H9 (cell line): ENCODE data around the gene IGFBP7. TPM values are rescaled to one million over a fixed set of nuclear protein-coding genes. Genes with fewer than 3 reads are reported as not detected.

ENCODE experiments used
- DNase-seq: peaks from one replicate; pipeline ENCODE4 v3.0.0-alpha.2; 2017
- H2AFZ ChIP-seq: one replicate; pipeline ENCODE4 v1.6.1; 2013; ENCODE audit warnings: mild to moderate bottlenecking, low read length, control low read depth, moderate library complexity
- H2AK5ac ChIP-seq: 2 replicates; pipeline ENCODE4 v1.6.1; 2013; ENCODE audit warnings: low read length, control low read depth, mixed read lengths; ENCODE audit not compliant: insufficient read length
- H2BK120ac ChIP-seq: one replicate; pipeline ENCODE4 v1.6.1; 2013; ENCODE audit warnings: low read depth, mild to moderate bottlenecking, low read length, control low read depth, inconsistent platforms; ENCODE audit not compliant: poor library complexity, severe bottlenecking
- H2BK12ac ChIP-seq: 2 replicates; pipeline ENCODE4 v1.6.1; 2013; ENCODE audit warnings: low read length, control low read depth, mixed read lengths, low read depth; ENCODE audit not compliant: insufficient read length
- H2BK15ac ChIP-seq: 2 replicates; pipeline ENCODE4 v1.6.1; 2013; ENCODE audit warnings: low read depth, low read length, control low read depth
- H2BK20ac ChIP-seq: one replicate; pipeline ENCODE4 v1.6.1; 2013; ENCODE audit warnings: low read depth, mild to moderate bottlenecking, low read length, control low read depth, inconsistent platforms; ENCODE audit not compliant: poor library complexity, severe bottlenecking
- H2BK5ac ChIP-seq: 2 replicates; pipeline ENCODE4 v1.6.1; 2013; ENCODE audit warnings: low read length, control low read depth, mixed read lengths; ENCODE audit not compliant: insufficient read length
- H3K14ac ChIP-seq: 2 replicates; pipeline ENCODE4 v1.6.1; 2013; ENCODE audit warnings: low read length, control low read depth; ENCODE audit not compliant: insufficient read depth
- H3K18ac ChIP-seq: 2 replicates; pipeline ENCODE4 v1.6.1; 2013; ENCODE audit warnings: low read depth, mild to moderate bottlenecking, mixed read lengths, low read length, control low read depth; ENCODE audit not compliant: insufficient read length
- H3K23ac ChIP-seq: 2 replicates; pipeline ENCODE4 v1.6.1; 2013; ENCODE audit warnings: low read length, control low read depth, mixed read lengths, low read depth; ENCODE audit not compliant: insufficient read length
- H3K23me2 ChIP-seq: 2 replicates; pipeline ENCODE4 v1.6.1; 2013; ENCODE audit warnings: low read depth, mild to moderate bottlenecking, mixed read lengths, low read length, control low read depth; ENCODE audit not compliant: insufficient read length, poor library complexity, severe bottlenecking
- H3K27ac ChIP-seq: 2 replicates; pipeline ENCODE4 v1.5.1; 2013; ENCODE audit warnings: low read length, control low read depth, mixed read lengths, low read depth; ENCODE audit not compliant: insufficient read length
- H3K27me3 ChIP-seq: 2 replicates; pipeline ENCODE4 v1.6.1; 2013; ENCODE audit warnings: low read length, control low read depth, inconsistent platforms; ENCODE audit not compliant: insufficient read depth
- H3K4ac ChIP-seq: 2 replicates; pipeline ENCODE4 v1.6.1; 2013; ENCODE audit warnings: low read depth, mild to moderate bottlenecking, control low read depth, inconsistent platforms, low read length, moderate library complexity
- H3K4me1 ChIP-seq: 2 replicates; pipeline ENCODE4 v1.6.1; 2013; ENCODE audit warnings: low read length, control low read depth, inconsistent platforms; ENCODE audit not compliant: insufficient read depth
- H3K4me2 ChIP-seq: 2 replicates; pipeline ENCODE4 v1.6.1; 2013; ENCODE audit warnings: low read length, control low read depth, mixed read lengths; ENCODE audit not compliant: insufficient read length, insufficient read depth
- H3K56ac ChIP-seq: 2 replicates; pipeline ENCODE4 v1.6.1; 2013; ENCODE audit warnings: low read depth, mild to moderate bottlenecking, mixed read lengths, low read length, control low read depth; ENCODE audit not compliant: insufficient read length
- H3K79me1 ChIP-seq: 2 replicates; pipeline ENCODE4 v1.6.1; 2013; ENCODE audit warnings: low read depth, mild to moderate bottlenecking, moderate library complexity, low read length, control low read depth, inconsistent platforms; ENCODE audit not compliant: insufficient read depth, poor library complexity, severe bottlenecking
- H3K79me2 ChIP-seq: 2 replicates; pipeline ENCODE4 v1.6.1; 2013; ENCODE audit warnings: low read length, control low read depth, inconsistent platforms; ENCODE audit not compliant: insufficient read depth
- H3K9ac ChIP-seq: 2 replicates; pipeline ENCODE4 v1.6.1; 2013; ENCODE audit warnings: low read length, control low read depth, mixed read lengths; ENCODE audit not compliant: insufficient read length; ENCODE audit errors: extremely low read depth
- H3K9me3 ChIP-seq: one replicate; pipeline ENCODE4 v1.6.1; 2013; ENCODE audit warnings: low read depth, low read length, inconsistent platforms; ENCODE audit not compliant: control insufficient read depth
- H3T11ph ChIP-seq: one replicate; pipeline ENCODE4 v1.6.1; 2013; ENCODE audit warnings: mild to moderate bottlenecking, low read length, control low read depth, inconsistent platforms
- H4K20me1 ChIP-seq: one replicate; pipeline ENCODE4 v1.6.1; 2013; ENCODE audit not compliant: control insufficient read depth, insufficient read length, insufficient read depth
- H4K5ac ChIP-seq: 2 replicates; pipeline ENCODE4 v1.6.1; 2013; ENCODE audit warnings: low read depth, mild to moderate bottlenecking, mixed read lengths, low read length, control low read depth; ENCODE audit not compliant: insufficient read length
- H4K8ac ChIP-seq: replicated peaks from 2 replicates; pipeline ENCODE4 v1.6.1; 2013; ENCODE audit warnings: low read length, control low read depth, mixed read lengths, low read depth; ENCODE audit not compliant: insufficient read length
- H4K91ac ChIP-seq: 2 replicates; pipeline ENCODE4 v1.6.1; 2013; ENCODE audit warnings: low read depth, mild to moderate bottlenecking, moderate library complexity, mixed read lengths, low read length, control low read depth; ENCODE audit not compliant: insufficient read length
- H3K27ac Mint-ChIP-seq, 3 experiments: 2 replicates in 2 of 3; 3 replicates in 1 of 3; pipeline ENCODE4 v1.8.0; 2020 to 2021; ENCODE audit warnings: mixed read lengths in 3 of 3, mild to moderate bottlenecking in 1 of 3, moderate library complexity in 1 of 3
- H3K27me3 Mint-ChIP-seq: 2 replicates; pipeline ENCODE4 v1.8.0; 2021; ENCODE audit warnings: low read depth, mild to moderate bottlenecking, moderate library complexity, mixed read lengths
- H3K36me3 Mint-ChIP-seq, 3 experiments: 2 replicates in 2 of 3; 3 replicates in 1 of 3; pipeline ENCODE4 v1.8.0; 2020 to 2021; ENCODE audit warnings: low read depth in 3 of 3, mixed read lengths in 3 of 3; ENCODE audit not compliant: insufficient read depth in 1 of 3
- H3K4me1 Mint-ChIP-seq, 2 experiments: 2 replicates each; pipeline ENCODE4 v1.8.0; 2020; ENCODE audit warnings: mixed read lengths in 2 of 2
- H3K4me3 Mint-ChIP-seq, 2 experiments: 2 replicates in 1 of 2; 3 replicates in 1 of 2; pipeline ENCODE4 v1.8.0; 2020 to 2021; ENCODE audit warnings: mild to moderate bottlenecking in 2 of 2, mixed read lengths in 2 of 2, moderate library complexity in 1 of 2
- H3K9me3 Mint-ChIP-seq, 2 experiments: 2 replicates in 1 of 2; 3 replicates in 1 of 2; pipeline ENCODE4 v1.8.0; 2020; ENCODE audit warnings: mild to moderate bottlenecking in 2 of 2, mixed read lengths in 2 of 2, moderate library complexity in 1 of 2
- CTCF ChIP-seq: fragments of 200-600 bp; sonication (generic); conservative IDR thresholded peaks from 3 replicates; pipeline ENCODE4 v1.8.0; 2021; ENCODE audit warnings: antibody characterized with exemption, mild to moderate bottlenecking
- total RNA-seq: library from RNA; stranded (reverse); gene quantifications from 2 replicates; pipeline ENCODE4 v1.2.1, GENCODE V29; 2021

The IGFBP7 gene
- total RNA-seq, 1 experiment from 2014 or later = 0.37 TPM

GRCh38 chr4:57098941-57099340 is 11.2 kb downstream of the IGFBP7 start:
- H3K9me3 ChIP-seq = no peaks in the 10 kb centered on the region
- H2BK12ac ChIP-seq = no peak overlapping the region
- peaks cover 14 to 19% of the 10 kb centered on the region in 2 experiments for H3K4me1 Mint-ChIP-seq
- H2BK5ac ChIP-seq = no peak overlapping the region
- H3K4me2 ChIP-seq = no peak overlapping the region
- H3K9me3 Mint-ChIP-seq = no peaks in the 10 kb centered on the region
- no peak overlapping the region for H3K9ac ChIP-seq
- H3K27me3 ChIP-seq = no peaks in the 10 kb centered on the region
- no peak overlapping the region for H3K23ac ChIP-seq
- H3T11ph ChIP-seq = no peak overlapping the region
- no peak overlapping the region for H3K27ac Mint-ChIP-seq
- H2BK20ac ChIP-seq = no peak overlapping the region
- no peak overlapping the region for H2BK15ac ChIP-seq
- no peak overlapping the region for H3K4ac ChIP-seq
- H3K4me1 ChIP-seq = no peaks in the 10 kb centered on the region; the same call in 1 of the 2 replicates
- H3K23me2 ChIP-seq = no peaks in the 10 kb centered on the region
- no peaks in the 10 kb centered on the region for H4K20me1 ChIP-seq
- H3K79me2 ChIP-seq = 0 out of 2 replicates have a peak, but pooled peaks cover 1% of the 10 kb centered on the region
- H3K18ac ChIP-seq = no peak overlapping the region
- no peak overlapping the region for H3K14ac ChIP-seq
- no peak overlapping the region for H3K4me3 Mint-ChIP-seq
- H4K8ac ChIP-seq = no peak overlapping the region
- no peak for TF ChIP-seq CTCF
- H2AK5ac ChIP-seq = no peak overlapping the region
- no peak for DNase-seq
- no peak overlapping the region for H2AFZ ChIP-seq
- no peak overlapping the region for H4K91ac ChIP-seq
- no peak overlapping the region for H2BK120ac ChIP-seq
- H3K27ac ChIP-seq = no peak overlapping the region
- no peaks in the 10 kb centered on the region for H3K36me3 Mint-ChIP-seq
- H3K27me3 Mint-ChIP-seq = peaks cover 6% of the 10 kb centered on the region
- no peak overlapping the region for H4K5ac ChIP-seq
- H3K56ac ChIP-seq = no peak overlapping the region
- H3K79me1 ChIP-seq = no peaks in the 10 kb centered on the region
